CD14-positive monocyte (primary cell): Measurements from ENCODE around the gene MR1. TPM values are rescaled to one million over a fixed set of nuclear protein-coding genes. Genes with fewer than 3 reads are reported as not detected.

Source experiments
- DNase-seq, 3 donors: peaks; one replicate each; pipeline ENCODE4 v3.0.0-alpha.2; 2011 to 2022
- H2AFZ ChIP-seq: 2 replicates; pipeline ENCODE4 v1.6.0; 2012; ENCODE audit warnings: mild to moderate bottlenecking, low read depth, low read length, inconsistent platforms; ENCODE audit not compliant: insufficient read depth, poor library complexity, severe bottlenecking
- H3K27ac ChIP-seq, 2 donors: 1 replicate in 1 of 2; 2 replicates in 1 of 2; pipeline ENCODE4 v1.5.1; 2012 to 2013; ENCODE audit warnings: low read length in 2 of 2, control low read depth in 1 of 2, inconsistent platforms in 1 of 2, low read depth in 1 of 2, mild to moderate bottlenecking in 1 of 2
- H3K27me3 ChIP-seq, 2 donors: one replicate each; pipeline versions ENCODE4 v1.6.0 to v1.6.1; 2011 to 2013; ENCODE audit warnings: low read length in 2 of 2; ENCODE audit not compliant: control insufficient read depth in 2 of 2, insufficient read depth in 2 of 2
- H3K36me3 ChIP-seq, 2 donors: replicated peaks in 1 of 2; 1 replicate in 1 of 2; 2 replicates in 1 of 2; pipeline versions ENCODE4 v1.5.1 to v1.6.1; 2012 to 2013; ENCODE audit warnings: low read length in 2 of 2, control low read depth in 1 of 2, inconsistent platforms in 1 of 2, mild to moderate bottlenecking in 1 of 2; ENCODE audit not compliant: insufficient read depth in 2 of 2, control insufficient read depth in 1 of 2
- H3K4me1 ChIP-seq, 2 donors: 1 replicate in 1 of 2; 2 replicates in 1 of 2; pipeline versions ENCODE4 v1.5.1 to v1.6.1; 2012 to 2013; ENCODE audit warnings: low read length in 2 of 2, control low read depth in 1 of 2, inconsistent platforms in 1 of 2, mild to moderate bottlenecking in 1 of 2, moderate library complexity in 1 of 2; ENCODE audit not compliant: insufficient read depth in 2 of 2, control insufficient read depth in 1 of 2
- H3K4me2 ChIP-seq: replicated peaks from 2 replicates; pipeline ENCODE3; 2012; ENCODE audit warnings: low read length, moderate library complexity, mild to moderate bottlenecking; ENCODE audit not compliant: poor library complexity, severe bottlenecking; ENCODE audit errors: extremely low read depth
- H3K4me3 ChIP-seq, 3 experiments: fragments of 200-600 bp in 1 of 3; sonication (generic) in 1 of 3; replicated peaks in 1 of 3; 1 replicate in 2 of 3; 2 replicates in 1 of 3; pipeline ENCODE4 v1.5.1; 2011 to 2013; ENCODE audit warnings: low read length in 3 of 3, mild to moderate bottlenecking in 3 of 3, control low read depth in 2 of 3, low read depth in 2 of 3, inconsistent platforms in 1 of 3, moderate library complexity in 1 of 3
- H3K79me2 ChIP-seq: 2 replicates; pipeline ENCODE4 v1.6.0; 2012; ENCODE audit warnings: mild to moderate bottlenecking, control low read depth, inconsistent platforms, low read length, moderate library complexity; ENCODE audit not compliant: insufficient read depth
- H3K9ac ChIP-seq: 2 replicates; pipeline ENCODE4 v1.6.0; 2017; ENCODE audit warnings: low read length, mild to moderate bottlenecking; ENCODE audit not compliant: insufficient read depth, poor library complexity, severe bottlenecking
- H3K9me3 ChIP-seq, 2 donors: replicated peaks in 1 of 2; 1 replicate in 1 of 2; 2 replicates in 1 of 2; pipeline versions ENCODE4 v1.5.1 to v1.6.1; 2012 to 2013; ENCODE audit warnings: low read length in 2 of 2, control low read depth in 1 of 2; ENCODE audit not compliant: control insufficient read depth in 1 of 2, insufficient read depth in 1 of 2
- H4K20me1 ChIP-seq: 2 replicates; pipeline ENCODE4 v1.6.0; 2012; ENCODE audit warnings: mild to moderate bottlenecking, low read length, control low read depth, moderate library complexity; ENCODE audit not compliant: insufficient read depth
- H3K27ac Mint-ChIP-seq, 7 donors: one replicate each; pipeline ENCODE4 v1.8.0; 2020; ENCODE audit warnings: mild to moderate bottlenecking in 7 of 7, mixed read lengths in 7 of 7, moderate library complexity in 6 of 7, inconsistent platforms in 2 of 7
- H3K27me3 Mint-ChIP-seq, 3 donors: one replicate each; pipeline ENCODE4 v1.8.0; 2021 to 2022; ENCODE audit warnings: low read depth in 3 of 3, mild to moderate bottlenecking in 3 of 3, mixed read lengths in 3 of 3, moderate library complexity in 3 of 3, inconsistent platforms in 1 of 3
- H3K36me3 Mint-ChIP-seq, 2 donors: one replicate each; pipeline ENCODE4 v1.8.0; 2020; ENCODE audit warnings: mixed read lengths in 2 of 2, inconsistent platforms in 1 of 2, mild to moderate bottlenecking in 1 of 2
- H3K4me1 Mint-ChIP-seq: one replicate; pipeline ENCODE4 v1.8.0; 2020; ENCODE audit warnings: mild to moderate bottlenecking, mixed read lengths
- H3K4me3 Mint-ChIP-seq, 2 donors: one replicate each; pipeline ENCODE4 v1.8.0; 2020; ENCODE audit warnings: mild to moderate bottlenecking in 2 of 2, mixed read lengths in 2 of 2, moderate library complexity in 1 of 2
- H3K9me3 Mint-ChIP-seq, 7 donors: one replicate each; pipeline ENCODE4 v1.8.0; 2020 to 2022; ENCODE audit warnings: mixed read lengths in 7 of 7, mild to moderate bottlenecking in 6 of 7, moderate library complexity in 6 of 7, inconsistent platforms in 2 of 7
- CTCF ChIP-seq: fragments of 200-600 bp; IDR thresholded peaks from one replicate; pipeline ENCODE4 v1.8.0; 2022; ENCODE audit warnings: antibody characterized with exemption, mild to moderate bottlenecking
- WGBS: methylation state at CpG from one replicate; pipeline ENCODE4 v1.1.5; 2013; ENCODE audit warnings: missing lambda C conversion rate; ENCODE audit not compliant: insufficient coverage; 5-methylcytosine and 5-hydroxymethylcytosine counted together
- intact Hi-C, 2 donors: fragments of 100-400 bp; cut with micrococcal nuclease; formaldehyde crosslinking; loops; one replicate each; pipeline versions ENCODE4 v1.15.0 to v1.15.1; 2023
- polyA plus RNA-seq, 3 donors: library from polyadenylated mRNA; depleted of rRNA in 1 of 3; unstranded in 2 of 3; stranded (reverse) in 1 of 3; fragments of 300-500 nt in 2 of 3; fragments of >200 nt in 1 of 3; fragmentation: Illumina TruSeq in 2 of 3; gene quantifications; 1 replicate in 2 of 3; 2 replicates in 1 of 3; pipeline ENCODE4 v1.2.3, GENCODE V29; 2012 to 2021

The MR1 gene
- polyA plus RNA-seq, 3 donors: 17.7 to 46.9 (median 40.9) TPM

- H4K20me1 ChIP-seq: no peaks in the 10 kb centered on the region
- Mint-ChIP-seq H3K9me3 (peaks cover 0 to 3% (median 0%) of the 10 kb centered on the region in 7 donors), H3K4me1 (peaks cover 48% of the 10 kb centered on the region), H3K27ac (peak overlapping the region in 4 of 7 donors; percentile 97 to 100 (median 98)), H3K36me3 (peaks cover 6 to 7% of the 10 kb centered on the region in 2 donors), H3K27me3 (peaks cover 0 to 2% (median 0%) of the 10 kb centered on the region in 3 donors), H3K4me3 (no peak overlapping the region)
- no peaks in the 10 kb centered on the region for H3K27me3 ChIP-seq
- no peaks in the 10 kb centered on the region for H3K9me3 ChIP-seq
- H3K9ac ChIP-seq: no peak overlapping the region
- no peak for DNase-seq
- peaks cover 0 to under 1% of the 10 kb centered on the region in 2 donors for H3K36me3 ChIP-seq
- peak overlapping the region in 1 of 2 donors; percentile 99 for H3K27ac ChIP-seq
- peak overlapping the region in 1 of 3 experiments; percentile 2 for H3K4me3 ChIP-seq
- H3K79me2 ChIP-seq: no peaks in the 10 kb centered on the region
- H3K4me2 ChIP-seq: peak overlapping the region; percentile 53
- peaks cover 49 to 50% of the 10 kb centered on the region in 2 donors for H3K4me1 ChIP-seq
- peak overlapping the region; percentile 61 for H2AFZ ChIP-seq
- no peak for TF ChIP-seq CTCF
- intact Hi-C loops: no loop called here
- no CpG with 5 or more reads among the region's 1 CpG for WGBS
These were observed 30.9 kb downstream of the MR1 start for GRCh38 chr1:181064702-181065101.

- H3K27ac Mint-ChIP-seq: no peak overlapping the region
- no peak overlapping the region for H3K27ac ChIP-seq
- TF ChIP-seq CTCF: no peak
- H3K4me1 Mint-ChIP-seq: no peaks in the 10 kb centered on the region
- H3K9me3 ChIP-seq: peaks cover 0 to 12% of the 10 kb centered on the region in 2 donors
- no peaks in the 10 kb centered on the region for H4K20me1 ChIP-seq
- no peaks in the 10 kb centered on the region for H3K79me2 ChIP-seq
- intact Hi-C loops: no loop called here
- no peak overlapping the region for H3K9ac ChIP-seq
- H3K4me1 ChIP-seq: no peaks in the 10 kb centered on the region
- H3K4me2 ChIP-seq: no peak overlapping the region
- WGBS: 97% methylated on average over 5 of the region's 10 CpGs
- no peak overlapping the region for H3K4me3 ChIP-seq
- no peak overlapping the region for H3K4me3 Mint-ChIP-seq
- H3K36me3 ChIP-seq: no peaks in the 10 kb centered on the region
- no peak overlapping the region for H2AFZ ChIP-seq
- peaks cover 1 to 4% of the 10 kb centered on the region in 2 donors for H3K36me3 Mint-ChIP-seq
- H3K27me3 Mint-ChIP-seq: peaks cover 0 to 4% (median 3%) of the 10 kb centered on the region in 3 donors
- H3K27me3 ChIP-seq: no peaks in the 10 kb centered on the region
- no peak for DNase-seq
- peaks cover 7 to 17% (median 11%) of the 10 kb centered on the region in 7 donors for H3K9me3 Mint-ChIP-seq
These were observed 39.9 kb downstream of the MR1 start for GRCh38 chr1:181073638-181074037.
